GM12878 (cell line): ENCODE data around the gene TRIP12.

Experiments
- TAF1 ChIP-seq: IDR thresholded peaks from 2 replicates; pipeline ENCODE4 v1.6.1; 2011; ENCODE audit warnings: mild to moderate bottlenecking, low read depth, low read length, borderline replicate concordance
- TF ChIP-seq, protein P1 (sequence below): IDR thresholded peaks from 2 replicates; pipeline ENCODE4 v1.6.1; 2012; ENCODE audit warnings: improper control_type of control experiment, low read depth, low read length; ENCODE audit not compliant: insufficient replicate concordance

DNA sequence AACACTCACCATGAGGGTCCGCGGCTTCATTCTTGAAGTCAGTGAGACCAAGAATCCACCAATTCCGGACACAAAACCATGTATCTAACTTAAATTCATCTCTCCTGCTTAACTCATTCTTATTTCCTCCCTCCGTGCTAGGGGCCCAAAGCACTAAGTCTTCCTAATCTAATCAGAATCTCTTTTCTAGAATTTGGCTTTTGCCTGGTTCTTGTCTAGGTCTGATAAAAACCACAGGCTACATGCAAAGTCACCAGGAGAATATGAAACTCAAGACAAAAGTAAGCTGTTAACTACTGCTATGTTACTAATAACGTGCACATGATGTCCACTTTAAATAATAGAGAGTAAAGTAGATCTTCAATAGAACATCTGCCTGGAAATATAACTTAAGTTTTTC lies 69.9 kb downstream of the TRIP12 start:
- no peak for TF ChIP-seq TAF1
- TF ChIP-seq, protein P1, sequence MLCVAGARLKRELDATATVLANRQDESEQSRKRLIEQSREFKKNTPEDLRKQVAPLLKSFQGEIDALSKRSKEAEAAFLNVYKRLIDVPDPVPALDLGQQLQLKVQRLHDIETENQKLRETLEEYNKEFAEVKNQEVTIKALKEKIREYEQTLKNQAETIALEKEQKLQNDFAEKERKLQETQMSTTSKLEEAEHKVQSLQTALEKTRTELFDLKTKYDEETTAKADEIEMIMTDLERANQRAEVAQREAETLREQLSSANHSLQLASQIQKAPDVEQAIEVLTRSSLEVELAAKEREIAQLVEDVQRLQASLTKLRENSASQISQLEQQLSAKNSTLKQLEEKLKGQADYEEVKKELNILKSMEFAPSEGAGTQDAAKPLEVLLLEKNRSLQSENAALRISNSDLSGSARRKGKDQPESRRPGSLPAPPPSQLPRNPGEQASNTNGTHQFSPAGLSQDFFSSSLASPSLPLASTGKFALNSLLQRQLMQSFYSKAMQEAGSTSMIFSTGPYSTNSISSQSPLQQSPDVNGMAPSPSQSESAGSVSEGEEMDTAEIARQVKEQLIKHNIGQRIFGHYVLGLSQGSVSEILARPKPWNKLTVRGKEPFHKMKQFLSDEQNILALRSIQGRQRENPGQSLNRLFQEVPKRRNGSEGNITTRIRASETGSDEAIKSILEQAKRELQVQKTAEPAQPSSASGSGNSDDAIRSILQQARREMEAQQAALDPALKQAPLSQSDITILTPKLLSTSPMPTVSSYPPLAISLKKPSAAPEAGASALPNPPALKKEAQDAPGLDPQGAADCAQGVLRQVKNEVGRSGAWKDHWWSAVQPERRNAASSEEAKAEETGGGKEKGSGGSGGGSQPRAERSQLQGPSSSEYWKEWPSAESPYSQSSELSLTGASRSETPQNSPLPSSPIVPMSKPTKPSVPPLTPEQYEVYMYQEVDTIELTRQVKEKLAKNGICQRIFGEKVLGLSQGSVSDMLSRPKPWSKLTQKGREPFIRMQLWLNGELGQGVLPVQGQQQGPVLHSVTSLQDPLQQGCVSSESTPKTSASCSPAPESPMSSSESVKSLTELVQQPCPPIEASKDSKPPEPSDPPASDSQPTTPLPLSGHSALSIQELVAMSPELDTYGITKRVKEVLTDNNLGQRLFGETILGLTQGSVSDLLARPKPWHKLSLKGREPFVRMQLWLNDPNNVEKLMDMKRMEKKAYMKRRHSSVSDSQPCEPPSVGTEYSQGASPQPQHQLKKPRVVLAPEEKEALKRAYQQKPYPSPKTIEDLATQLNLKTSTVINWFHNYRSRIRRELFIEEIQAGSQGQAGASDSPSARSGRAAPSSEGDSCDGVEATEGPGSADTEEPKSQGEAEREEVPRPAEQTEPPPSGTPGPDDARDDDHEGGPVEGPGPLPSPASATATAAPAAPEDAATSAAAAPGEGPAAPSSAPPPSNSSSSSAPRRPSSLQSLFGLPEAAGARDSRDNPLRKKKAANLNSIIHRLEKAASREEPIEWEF, result no peak
